HG03039 (cell line): ENCODE measurements around the gene TREX2.
"Not testable (repeated sequence)": the region's sequence is repeated elsewhere in the genome, so short reads cannot be mapped to it uniquely, and the experiment has no call there.

Source experiments
- ATAC-seq: cut with Tn5 transposase; IDR thresholded peaks from one replicate; pipeline ENCODE4 v1.9.1; 2021; ENCODE audit warnings: mild to moderate bottlenecking, moderate library complexity; ENCODE audit not compliant: unreplicated experiment

The TREX2 gene

GRCh38 chrX:153410888-153411254 is 35.0 kb downstream of the TREX2 start:
- ATAC-seq: no peak

- ATAC-seq: no peak
Measured at GRCh38 chrX:153410373-153410772, 35.5 kb downstream of the TREX2 start.

GRCh38 chrX:153409414-153410101 is 36.3 kb downstream of the TREX2 start:
- ATAC-seq: no peak

- no peak for ATAC-seq
Measured at GRCh38 chrX:153408871-153409351, 36.9 kb downstream of the TREX2 start.

GRCh38 chrX:153408221-153408721 is 37.6 kb downstream of the TREX2 start:
- no peak for ATAC-seq

GRCh38 chrX:153407736-153408135 is 38.1 kb downstream of the TREX2 start:
- ATAC-seq: no peak

- no peak for ATAC-seq
Measured at GRCh38 chrX:153406903-153407302, 39.0 kb downstream of the TREX2 start.

GRCh38 chrX:153406011-153406410 is 39.8 kb downstream of the TREX2 start:
- no peak for ATAC-seq

- no peak for ATAC-seq
Measured at GRCh38 chrX:153405426-153405825, 40.4 kb downstream of the TREX2 start.

- ATAC-seq: not testable (repeated sequence)
Measured at GRCh38 chrX:153404333-153404732, 41.5 kb downstream of the TREX2 start.

- no peak for ATAC-seq
Measured at GRCh38 chrX:153401133-153401764, 44.6 kb downstream of the TREX2 start, which contains the start of gene PNMA6E. PNMA6E (minus strand) TSS chrX:153401350; CDS start chrX:153398849, 2,501 bp downstream.

- ATAC-seq: no peak
Measured at GRCh38 chrX:153400146-153401132, 45.4 kb downstream of the TREX2 start.

GRCh38 chrX:153398275-153398960 is 47.4 kb downstream of the TREX2 start:
- ATAC-seq: no peak

- no peak for ATAC-seq
Measured at GRCh38 chrX:153397256-153397960, 48.4 kb downstream of the TREX2 start.

- ATAC-seq: no peak
Measured at GRCh38 chrX:153396320-153397195, 49.3 kb downstream of the TREX2 start.

- ATAC-seq: no peak
Measured at GRCh38 chrX:153395613-153396319, 50.1 kb downstream of the TREX2 start.

GRCh38 chrX:153394612-153395011 is 51.2 kb downstream of the TREX2 start:
- no peak for ATAC-seq
